GM19043 (cell line): Measurements from ENCODE around the gene NXNL2.

Source experiments
- ATAC-seq: cut with Tn5 transposase; IDR thresholded peaks from one replicate; pipeline ENCODE4 v1.9.1; 2021; ENCODE audit warnings: low read depth; ENCODE audit not compliant: unreplicated experiment

NXNL2 gene

DNA sequence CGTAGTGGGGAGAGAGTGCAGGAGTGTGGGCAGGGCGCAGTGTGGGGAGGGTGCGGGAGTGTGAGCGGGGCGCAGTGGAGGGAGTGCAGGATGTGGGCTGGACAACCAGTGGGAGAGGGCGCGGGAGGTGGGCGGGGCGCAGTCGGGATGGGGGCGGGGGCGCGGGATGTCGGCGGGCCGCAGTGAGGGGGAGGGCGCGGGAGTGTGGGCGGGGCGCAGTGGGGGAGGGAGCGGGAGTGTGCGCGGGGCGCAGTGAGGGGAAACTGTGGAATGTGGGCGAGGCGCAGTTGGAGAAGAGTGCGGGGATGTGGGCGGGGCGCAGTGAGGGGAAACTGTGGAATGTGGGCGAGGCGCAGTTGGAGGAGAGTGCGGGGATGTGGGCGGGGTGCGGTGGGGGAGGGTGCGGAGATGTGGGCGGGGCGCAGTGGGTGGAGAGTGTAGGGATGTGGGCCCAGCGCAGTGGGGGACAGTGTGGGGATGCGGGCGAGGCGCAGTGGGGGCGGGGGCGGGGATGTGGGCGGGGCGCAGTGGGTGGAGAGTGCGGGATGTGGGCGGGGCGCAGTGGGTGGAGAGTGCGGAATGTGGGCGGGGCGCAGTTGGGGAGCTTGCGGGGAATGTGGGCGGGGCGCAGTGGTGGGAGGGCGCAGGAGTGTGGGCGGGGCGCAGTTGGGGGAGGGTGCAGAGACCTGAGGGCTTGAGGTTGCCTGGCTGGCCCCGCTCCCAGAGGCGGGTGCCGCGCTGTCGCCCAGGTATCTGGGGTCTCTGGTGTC is at the start of gene NXNL2:
NXNL2 (plus strand) TSS at position 723 of the 770 bp plus-strand sequence. CDS start 257 bp downstream, outside the sequence.
- ATAC-seq: no peak

DNA sequence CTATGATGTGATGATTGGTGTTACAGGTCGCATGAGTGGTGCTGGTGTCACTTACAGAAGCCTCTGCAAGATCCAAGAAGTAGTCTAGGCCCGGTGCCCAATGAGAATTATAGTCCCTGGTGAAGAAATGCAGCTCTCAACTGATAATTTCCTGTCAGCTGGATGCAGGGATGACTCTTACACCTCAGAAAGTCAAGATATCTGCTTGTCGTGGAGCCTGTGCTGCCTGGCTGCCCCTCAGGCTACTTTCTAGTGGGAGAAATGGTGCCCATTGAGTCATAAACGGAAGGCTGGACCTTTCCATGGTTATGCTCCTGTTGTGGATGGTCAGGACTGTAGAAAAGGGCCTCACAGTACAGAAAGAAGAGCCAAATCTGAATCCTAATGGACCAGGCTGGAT is 46.8 kb upstream of the NXNL2 start:
- ATAC-seq: no peak

DNA sequence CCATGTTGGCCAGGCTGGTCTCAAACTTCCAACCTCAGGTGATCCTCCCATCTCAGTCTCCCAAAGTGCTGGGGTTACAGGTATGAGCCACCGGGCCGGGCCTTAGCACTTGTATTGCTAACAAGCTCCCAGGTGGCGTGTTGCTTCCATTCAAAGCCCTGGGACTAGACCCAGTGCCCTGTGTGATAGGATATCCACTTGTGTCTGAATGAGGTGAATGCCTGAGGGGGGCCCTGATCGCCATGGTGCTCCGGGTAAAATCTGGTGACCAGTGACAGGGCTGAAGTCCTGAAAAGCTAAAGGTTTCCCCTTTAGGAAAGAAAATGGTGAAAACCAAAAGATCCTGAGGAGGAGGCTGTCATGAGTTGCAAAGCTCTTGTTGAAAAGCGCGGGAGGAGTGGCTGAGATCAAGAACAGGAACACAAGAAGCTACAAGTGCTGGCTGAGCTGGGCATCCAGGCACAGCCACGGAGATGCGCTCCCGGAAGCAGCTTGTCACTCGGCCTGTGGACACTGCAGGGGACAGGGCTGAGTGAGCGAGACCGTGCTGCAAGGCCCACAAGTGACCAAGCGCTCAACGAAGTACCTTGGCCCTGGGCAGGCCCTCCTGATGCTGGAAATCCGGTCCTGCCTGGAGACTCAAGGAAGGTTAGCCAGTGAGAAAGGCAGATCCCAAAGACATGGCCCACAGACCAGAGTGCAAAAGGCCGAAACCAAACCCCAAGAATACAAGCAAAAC is 39.8 kb upstream of the NXNL2 start:
- ATAC-seq: no peak

DNA sequence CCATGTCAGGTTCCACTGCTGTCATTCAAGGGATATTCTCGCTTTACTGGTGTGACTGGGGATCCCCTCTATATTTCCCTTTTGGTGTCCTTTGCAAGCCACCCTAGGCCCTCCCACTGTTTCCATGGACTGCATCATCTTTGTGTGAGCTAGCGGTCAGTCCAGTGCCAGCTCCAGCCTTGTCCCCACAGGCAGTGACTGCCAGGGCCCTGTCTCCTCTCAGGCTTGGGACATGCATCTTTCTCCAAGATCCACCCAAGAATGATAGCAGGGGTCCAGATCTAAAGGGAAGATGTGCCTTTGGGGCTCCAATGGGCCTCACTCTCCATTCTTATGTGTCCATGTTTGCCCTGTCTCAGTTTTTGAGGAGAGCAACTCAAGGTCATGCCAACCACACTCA is 37.8 kb upstream of the NXNL2 start:
- no peak for ATAC-seq

DNA sequence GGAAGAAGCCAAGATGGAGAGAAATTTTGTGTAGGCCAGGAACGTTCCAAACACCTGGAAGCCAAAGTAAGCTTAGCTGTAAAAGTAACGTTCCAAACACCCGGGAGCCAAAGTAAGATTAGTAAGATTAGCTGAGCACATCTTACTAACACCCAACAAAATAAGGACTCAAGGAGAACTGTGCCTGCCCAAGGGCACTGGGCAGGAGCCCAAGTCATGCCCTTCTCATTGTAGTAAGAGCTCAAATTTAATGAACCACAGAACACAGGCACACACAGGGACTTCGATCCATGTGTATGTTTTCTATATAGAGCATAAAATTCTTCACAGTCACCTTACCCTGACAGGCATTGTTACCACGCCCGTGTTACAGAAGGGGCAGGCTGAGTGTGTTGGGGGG is 36.1 kb upstream of the NXNL2 start:
- ATAC-seq: no peak

DNA sequence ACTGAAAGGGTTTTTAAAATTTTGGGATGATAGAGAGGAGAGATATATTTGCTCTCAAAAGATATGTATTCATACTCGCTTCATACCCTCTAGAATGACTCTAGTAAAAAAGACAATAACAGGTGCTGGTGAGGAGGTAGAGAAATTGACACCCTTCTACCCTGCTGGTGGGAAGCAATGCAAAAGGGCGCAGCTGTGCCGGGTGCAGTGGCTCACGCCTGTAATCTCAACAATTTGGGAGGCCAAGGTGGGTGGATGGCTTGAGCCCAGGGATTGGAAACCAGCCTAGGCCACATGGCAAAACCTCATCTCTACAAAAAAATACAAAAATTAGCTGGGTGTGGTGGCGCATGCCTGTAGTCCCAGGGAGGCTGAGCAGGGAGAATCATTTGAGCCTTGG is 33.9 kb upstream of the NXNL2 start:
- no peak for ATAC-seq

DNA sequence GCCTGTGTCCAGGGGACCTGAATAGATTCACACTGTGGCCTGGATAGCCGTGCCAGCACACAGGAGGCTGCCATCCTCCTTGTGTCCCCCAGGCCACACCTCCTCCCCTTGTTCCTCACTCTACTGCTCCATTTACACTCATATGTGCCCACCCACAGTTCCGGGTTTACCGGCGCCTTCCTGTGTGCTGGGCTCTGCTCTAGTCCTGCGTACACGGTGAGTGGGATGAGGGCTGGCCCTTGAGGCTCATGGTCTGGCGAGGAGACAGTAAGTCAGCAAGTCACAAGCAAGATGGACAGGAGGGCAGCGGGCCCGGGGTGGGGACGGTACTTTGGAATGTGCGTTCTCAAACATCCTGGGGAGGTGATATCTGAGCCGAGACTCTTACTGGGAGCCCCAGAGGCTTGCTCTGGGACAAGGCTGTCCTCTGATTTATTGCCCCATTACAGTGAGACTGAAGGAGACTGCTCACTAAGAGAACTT is 32.4 kb upstream of the NXNL2 start:
- ATAC-seq: no peak

DNA sequence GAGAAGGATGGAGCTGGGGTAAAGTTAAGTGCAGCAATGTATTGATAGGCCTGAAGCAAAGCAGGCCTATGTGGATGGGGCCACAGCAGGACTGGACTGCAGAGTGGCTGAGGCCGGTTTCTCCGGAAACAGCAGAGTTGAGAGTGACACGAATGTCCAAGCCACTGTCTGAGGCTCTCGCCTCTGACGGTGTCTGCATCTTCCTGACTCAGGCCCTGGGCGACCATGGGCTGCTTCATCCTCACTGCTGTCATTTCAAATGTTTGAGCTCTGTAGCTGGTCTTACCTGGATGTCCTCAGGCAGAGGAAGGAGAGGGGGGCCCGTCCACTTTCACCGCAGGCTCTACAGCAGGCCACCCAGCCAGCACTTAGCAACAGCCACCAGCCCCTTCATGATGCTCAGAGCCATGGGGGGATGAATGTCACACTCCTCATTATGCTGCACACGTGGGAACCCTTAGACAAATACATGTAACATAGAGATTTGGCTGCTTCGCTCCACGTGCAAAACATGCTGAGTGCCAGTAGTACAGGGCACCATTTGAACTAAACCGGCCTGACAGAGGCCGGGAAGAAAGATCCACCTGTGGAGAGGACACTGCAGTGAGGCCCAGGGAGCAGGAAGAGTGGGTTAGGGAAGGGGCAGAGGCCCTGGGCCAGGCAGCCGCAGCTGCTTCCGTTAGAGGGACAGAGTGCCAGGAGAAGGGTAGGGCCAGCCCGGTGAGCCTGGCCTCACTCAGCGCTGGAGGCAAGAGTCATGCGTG is 31.7 kb upstream of the NXNL2 start:
- no peak for ATAC-seq

DNA sequence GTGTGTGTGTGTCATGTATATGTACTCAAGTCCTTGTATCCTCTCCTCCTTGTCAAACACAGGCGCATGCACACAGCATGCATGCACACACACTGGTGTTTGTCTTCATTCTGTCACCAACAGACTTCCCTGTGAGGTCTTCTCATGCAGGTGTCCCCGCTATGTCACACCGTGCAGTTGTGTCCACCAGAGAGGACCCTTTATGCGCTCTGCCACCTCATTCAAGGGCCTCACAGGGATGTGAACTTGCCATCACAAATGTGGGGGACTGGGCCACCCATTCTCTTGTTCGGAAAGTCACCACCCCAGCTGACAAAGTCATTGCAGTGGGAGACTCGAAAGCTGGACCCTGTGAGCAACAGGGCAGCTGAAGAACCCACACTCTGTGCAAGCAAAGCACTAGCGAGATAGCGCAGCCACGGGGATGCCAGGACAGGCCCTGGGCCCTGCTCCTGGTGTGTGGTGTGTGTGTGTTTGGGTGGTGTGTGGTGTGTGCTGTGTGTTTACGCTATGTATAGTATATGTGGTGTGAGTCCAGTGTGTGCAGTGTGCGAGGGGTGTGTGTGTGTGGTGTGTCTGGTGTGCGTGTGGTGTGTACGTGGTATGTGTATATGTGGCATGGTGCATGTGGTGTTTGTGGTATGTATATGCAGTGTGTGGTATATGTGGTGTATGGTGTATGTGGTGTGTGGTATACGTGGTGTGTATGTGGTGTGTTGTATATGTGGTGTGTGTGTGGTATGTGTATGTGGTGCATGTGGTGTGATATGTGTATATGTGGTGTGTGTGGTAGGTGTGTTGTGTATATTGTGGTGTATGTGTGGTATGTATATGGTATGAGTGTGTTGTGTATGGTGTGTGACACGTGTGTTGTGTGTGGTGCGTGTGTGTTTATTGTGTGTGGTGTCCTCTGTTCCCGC is 30.9 kb upstream of the NXNL2 start:
- ATAC-seq: no peak

DNA sequence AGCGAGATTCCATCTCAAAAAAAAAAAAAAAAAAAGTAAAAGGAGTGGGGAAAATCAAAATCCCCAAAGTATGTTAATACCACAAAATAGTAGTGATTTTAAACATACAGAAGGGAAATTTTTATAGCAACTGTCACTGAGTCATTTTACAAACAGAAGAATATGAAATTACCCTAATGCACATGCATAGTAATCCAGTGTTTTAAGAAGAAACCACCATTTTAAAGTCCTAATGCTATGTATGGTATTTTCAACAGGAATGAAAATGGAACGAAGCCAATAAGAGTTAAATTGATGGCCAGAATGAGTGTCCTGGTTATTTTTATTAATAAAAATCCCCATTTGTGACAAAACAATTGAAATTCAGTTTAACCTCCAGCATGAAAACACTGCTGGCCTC is 26.7 kb upstream of the NXNL2 start:
- ATAC-seq: no peak

DNA sequence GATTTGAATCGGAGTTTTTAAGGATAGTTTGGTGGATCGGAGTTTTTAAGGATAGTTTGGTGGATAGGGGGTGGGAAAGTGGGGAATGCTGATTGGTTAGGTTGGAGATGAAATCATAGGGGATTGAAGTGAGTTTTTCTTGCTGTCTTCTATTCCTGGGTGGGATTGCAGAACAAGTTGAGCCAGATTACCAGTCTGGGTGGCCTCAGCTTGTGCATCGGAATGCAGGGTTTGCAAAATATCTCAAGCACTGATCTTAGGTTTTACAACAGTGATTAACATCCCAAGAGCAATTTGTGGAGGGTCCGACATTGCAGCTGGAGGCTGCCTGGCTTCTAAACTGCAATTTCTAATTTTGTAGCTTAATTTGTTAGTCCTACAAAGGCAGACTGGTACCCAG is 23.1 kb upstream of the NXNL2 start:
- ATAC-seq: no peak

DNA sequence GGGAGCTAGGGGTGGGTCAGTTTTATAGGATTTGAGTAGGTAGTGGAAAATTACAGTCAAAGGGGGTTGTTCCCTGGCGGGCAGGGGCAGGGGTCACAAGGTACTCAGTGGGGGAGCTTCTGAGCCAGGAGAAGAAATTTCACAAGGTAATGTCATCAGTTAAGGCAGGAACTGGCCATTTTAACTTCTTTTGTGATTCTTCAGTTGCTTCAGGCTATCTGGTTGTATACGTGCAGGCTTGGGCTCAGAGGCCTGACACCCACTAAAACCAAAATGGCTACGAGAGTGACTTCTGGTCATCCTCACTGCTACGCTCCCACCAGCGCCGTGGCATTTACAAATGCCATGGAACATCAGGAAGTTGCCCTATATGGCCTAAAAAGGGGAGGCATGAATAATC is 20.7 kb upstream of the NXNL2 start:
- ATAC-seq: no peak

DNA sequence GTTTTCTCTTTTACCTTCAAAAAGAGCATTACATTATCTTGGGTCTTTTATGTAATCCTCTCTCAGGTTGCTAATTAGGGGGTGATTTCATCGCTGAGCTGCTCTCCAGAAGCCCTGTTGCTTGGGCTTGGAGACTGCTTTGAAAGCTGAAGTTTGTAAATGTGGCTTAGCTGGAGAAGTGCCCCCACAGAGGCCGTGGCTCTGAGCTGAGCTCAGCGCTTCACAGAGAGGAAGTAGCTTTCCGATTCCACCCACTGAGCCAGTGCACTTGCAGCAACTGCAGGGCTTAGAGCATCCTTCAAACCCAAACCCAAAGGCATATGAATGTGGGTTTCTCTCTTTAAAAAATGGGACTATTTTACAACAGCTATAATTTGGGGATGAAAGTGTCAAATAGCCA is 13.7 kb upstream of the NXNL2 start:
- ATAC-seq: no peak

DNA sequence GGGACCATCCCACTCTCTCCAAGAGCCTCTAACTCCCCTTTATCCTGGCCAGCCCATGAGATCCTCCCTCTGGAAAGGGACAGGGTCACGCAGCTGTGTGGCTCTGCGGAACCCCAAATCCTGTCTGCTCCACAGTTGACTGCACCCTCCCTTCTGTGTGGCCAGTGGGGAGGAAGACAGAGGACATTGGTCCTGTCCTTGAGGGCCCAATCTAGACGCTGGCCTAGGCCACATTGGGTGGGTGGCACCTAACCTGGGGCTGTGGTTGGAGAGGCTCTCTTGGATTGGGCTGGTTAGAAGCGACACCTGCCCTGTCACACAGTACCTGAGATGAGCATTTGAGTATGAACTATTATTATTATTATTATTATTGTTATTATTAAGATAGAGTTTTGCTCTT is 12.6 kb upstream of the NXNL2 start:
- ATAC-seq: no peak

DNA sequence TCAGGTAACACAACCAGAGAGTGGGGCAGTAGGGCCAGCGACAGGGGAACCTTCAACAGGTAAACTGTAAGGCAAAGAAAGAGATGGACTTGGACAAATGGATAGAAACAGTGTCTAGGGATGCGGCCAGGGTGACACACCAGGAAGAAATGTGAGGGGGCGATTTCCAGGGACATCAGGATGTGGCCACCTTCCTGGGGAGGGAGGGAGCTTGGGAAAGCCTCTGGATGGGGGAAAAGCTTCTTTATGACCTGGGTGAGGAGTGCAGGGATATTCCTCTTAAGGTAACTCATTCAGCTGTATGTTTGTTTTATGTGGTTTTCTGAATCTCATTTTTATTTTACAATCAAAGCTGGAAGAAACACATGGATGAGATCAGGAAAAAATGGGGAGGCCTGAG is 11.9 kb upstream of the NXNL2 start:
- no peak for ATAC-seq

DNA sequence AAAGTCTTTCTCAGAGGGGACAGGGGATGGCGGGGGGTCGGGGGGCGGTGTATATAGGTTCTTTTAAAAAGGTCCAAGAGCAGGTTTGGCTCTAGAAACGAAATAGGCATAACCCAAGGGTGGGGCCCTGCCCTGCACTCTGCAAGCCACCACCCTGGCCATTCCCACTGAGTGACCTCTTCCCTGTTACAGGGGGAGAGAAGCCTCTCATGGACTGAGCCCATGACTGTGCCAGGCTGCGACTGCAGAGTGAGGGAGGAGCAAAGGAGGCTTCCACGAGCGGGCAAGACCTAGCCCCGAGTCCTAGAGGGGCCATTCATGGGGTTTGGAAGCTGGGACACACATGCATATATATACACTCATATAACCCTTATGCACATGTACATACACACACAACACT is 10.1 kb upstream of the NXNL2 start:
- no peak for ATAC-seq

DNA sequence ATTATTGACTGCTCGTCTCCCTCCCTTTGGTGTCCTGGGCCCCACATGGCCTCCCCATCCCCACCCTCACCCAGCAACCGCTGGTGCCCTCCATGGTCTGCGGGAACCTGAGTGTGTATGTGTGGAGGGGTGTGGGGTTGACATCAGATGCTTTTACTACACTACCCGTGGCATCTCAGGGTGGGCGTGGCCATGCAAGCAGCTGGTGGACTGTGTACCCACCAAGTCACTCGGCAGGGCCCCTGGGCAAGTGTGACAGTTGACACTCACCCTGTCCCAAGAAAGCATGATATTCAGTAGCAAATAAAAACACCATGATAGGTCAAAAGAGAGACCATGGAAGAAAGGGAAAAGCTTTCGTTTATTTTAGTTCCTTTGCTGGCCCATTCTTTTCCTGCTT is 7.4 kb upstream of the NXNL2 start:
- ATAC-seq: no peak

DNA sequence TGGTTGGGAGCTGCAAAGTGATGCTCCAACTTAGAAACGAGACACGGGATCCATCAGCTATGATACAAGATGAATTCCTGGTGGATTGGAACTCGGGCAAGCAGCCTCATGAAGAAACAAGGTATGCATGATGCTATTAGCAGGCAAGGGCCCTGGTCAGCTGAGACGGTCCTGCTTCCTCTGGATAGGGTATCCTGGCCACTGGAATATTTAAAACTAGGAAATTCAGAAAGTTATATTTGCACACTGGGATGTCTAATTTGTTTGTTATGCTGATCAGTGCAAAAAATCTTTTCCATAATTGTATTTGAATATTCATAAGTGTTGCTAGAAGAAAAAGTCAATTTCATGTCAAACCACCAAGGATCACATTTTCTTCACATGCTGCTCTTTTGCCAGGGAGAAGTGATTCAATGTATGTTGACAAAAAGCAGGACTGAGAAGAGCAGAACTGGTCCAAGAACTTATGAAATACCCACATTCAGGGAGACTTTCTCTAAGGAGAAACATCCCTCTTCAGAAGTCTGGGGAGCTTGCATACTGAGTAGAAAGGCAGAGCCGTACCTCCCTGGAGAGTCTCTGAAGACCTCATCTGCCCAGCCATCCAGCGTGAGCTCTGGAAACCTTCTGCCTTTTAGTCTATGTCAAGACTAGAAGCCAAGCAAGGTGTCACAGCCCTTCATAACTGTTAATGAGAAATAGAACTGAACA is 6.7 kb upstream of the NXNL2 start:
- ATAC-seq: no peak

DNA sequence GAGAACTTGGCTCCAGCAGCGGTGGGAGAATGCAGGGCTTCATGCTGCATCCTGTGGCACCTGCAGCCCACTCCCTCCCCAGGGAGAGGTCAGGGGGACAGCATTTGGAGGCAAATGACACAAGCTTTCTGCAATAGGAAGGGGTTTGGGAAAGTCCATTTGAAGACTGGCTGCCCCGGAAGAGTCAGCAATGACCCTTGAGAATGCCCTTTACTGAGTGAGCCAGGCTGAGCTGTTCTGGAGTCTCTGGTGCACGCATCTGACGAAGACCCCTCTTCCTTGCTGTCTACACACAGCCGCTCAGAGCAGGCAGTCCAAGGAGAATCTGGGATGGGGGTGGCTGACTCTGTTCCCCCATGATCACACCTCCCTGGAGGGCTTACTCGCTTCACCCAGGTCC is 5.5 kb upstream of the NXNL2 start:
- ATAC-seq: no peak

DNA sequence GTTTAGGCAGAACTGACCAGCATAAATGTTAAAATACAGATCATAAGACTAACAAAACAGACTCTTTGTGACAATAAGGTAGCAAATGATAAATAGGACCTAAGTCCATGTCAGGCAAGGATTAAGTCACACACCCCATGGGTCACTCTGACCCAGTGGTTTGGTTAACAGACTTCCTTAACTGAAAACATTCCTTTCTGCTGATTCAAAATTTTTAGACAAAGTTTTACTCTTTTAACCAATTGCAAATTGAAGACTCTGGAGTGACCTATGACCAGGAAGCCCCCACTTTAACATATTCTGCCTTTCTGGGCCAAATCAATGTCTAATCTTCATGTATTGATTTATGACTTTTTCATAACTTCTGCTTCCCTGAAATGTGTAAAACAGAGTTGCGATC is 4.9 kb upstream of the NXNL2 start:
- ATAC-seq: no peak
